Tibial nerve (tissue), 4 donors: ENCODE measurements around the gene KCNQ4.

Source experiments
- CTCF ChIP-seq, 5 experiments: fragments of 200-600 bp in 3 of 5; fragments of 450-650 bp in 2 of 5; sonication (generic) in 3 of 5; IDR thresholded peaks; one replicate each; pipeline ENCODE4 v1.5.1; 2016 to 2019; ENCODE audit warnings: antibody characterized with exemption in 5 of 5, mild to moderate bottlenecking in 3 of 5, moderate library complexity in 2 of 5
- EP300 ChIP-seq, 2 donors: sonication (generic); formaldehyde crosslinking; IDR thresholded peaks; one replicate each; pipeline ENCODE4 v1.6.1; 2017; ENCODE audit warnings: antibody characterized with exemption in 2 of 2, mild to moderate bottlenecking in 1 of 2
- POLR2A ChIP-seq, 2 donors: fragments of 450-650 bp; IDR thresholded peaks; one replicate each; pipeline ENCODE4 v1.6.1; 2017; ENCODE audit warnings: antibody characterized with exemption in 2 of 2, mild to moderate bottlenecking in 2 of 2, moderate library complexity in 2 of 2

- TF ChIP-seq POLR2A (IDR thresholded peaks at IDR 0.05) (no peak), EP300 (IDR thresholded peaks at IDR 0.05) (no peak), CTCF (IDR thresholded peaks at IDR 0.05) (no peak)
Measured at GRCh38 chr1:40820251-40820797, 36.7 kb downstream of the KCNQ4 start.
